GM18858 (cell line): ENCODE data around the gene SDR39U1.

ENCODE experiments used
- ATAC-seq: cut with Tn5 transposase; IDR thresholded peaks from one replicate; pipeline ENCODE4 v1.9.1; 2021; ENCODE audit not compliant: unreplicated experiment

The SDR39U1 gene

DNA sequence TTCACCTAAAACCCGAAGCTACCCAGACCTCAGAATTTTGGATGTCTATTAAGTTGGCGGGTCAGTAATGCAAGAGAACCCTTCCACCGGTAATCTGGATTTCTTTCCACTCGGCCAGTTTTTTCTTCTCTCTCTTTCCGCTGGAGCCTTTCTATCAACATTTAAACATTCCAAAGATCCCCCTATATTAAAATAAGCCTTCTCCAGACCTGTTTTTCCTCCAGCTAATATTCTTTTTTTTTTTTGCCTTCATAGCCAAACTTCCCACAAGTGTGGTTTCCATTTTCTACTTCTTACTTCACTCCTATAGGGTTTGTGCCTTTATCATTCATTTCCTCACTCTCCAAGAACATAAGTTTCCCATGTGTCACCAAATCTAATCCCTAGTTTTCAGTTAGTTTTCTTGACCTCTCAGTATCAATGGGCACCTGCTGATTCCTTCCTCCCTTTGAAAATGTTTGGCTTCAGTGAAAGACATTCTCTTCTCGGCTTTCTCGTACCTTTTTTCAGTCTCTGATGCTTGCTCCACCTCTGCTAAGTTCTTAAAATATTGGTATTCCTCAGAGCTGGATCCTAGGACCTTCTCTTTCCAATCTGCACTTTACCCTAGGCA, 583 bp upstream of the SDR39U1 start:
- no peak for ATAC-seq

DNA sequence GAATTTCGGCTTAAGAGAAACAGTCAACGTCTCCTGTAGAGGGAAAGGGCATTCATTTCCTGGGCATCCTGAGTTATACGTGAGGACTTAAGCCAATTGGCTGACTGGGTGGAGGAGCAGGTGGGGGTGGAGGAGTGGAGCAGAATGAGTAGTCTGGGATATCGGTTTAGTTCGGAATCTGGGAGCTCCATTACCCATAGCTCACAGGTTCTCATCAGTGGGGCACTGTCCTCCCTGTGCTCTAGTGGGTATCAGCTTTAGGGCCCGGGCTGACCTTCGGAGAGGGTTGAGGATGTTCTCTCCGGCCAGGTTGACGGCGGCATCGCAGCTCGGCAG, 704 bp downstream of the SDR39U1 start:
- ATAC-seq: no peak

DNA sequence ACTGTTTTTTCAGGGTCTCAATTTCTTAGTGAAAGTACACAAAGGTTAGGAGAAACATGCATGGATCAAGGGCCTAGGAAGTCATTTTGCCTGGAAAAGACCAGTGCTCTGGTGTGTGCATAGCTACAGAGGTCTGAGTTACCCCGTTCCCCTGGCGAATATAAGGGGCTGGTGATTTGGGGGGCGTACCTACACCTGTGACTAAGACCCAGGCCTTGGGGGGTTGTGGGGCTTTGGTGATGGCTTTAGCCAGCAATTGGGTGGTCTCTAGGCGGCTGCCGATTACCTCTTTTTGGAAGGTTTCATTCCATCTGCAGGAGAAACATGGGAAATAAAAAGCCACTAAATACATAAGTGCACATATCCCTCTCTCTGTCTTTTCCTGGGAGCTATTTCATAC, 1.1 kb downstream of the SDR39U1 start:
- ATAC-seq: no peak

DNA sequence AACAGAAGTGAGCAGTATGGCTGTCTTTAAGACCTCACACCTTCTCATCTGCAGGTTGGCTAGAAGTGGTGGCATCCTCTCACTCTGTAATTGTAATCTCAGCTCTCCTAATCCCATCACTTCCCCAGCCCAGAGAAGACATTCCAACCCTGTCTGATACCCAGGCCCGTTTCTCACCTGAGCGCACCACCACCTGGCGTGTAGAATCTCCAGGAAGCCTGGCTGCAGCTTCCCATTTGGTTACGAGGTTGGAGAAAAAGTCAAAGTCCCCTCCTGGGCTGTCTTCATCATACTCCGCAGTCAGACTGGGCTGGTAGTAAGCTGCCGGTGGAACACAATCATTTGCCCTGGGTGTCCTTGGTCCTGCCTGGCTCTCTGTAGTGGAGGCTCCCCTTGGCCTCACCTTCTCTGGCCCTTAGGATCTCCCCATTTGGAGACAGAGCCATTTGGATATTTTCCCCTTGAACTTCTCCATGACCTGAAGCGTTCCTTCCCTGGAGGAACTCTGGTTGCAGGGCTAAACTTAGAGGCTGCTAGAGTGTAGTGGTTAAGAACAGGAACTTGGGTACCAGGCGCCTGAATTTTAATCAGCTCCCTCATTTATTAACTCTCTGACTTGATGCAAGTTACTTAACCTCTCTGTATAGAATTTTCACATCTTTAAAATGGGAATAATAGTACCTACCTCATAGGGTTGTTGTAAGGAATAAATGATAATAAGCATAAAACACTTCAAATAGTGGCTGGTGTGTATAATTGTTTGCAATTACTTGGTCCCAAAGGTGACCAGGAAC, 1.8 kb downstream of the SDR39U1 start:
- no peak for ATAC-seq

DNA sequence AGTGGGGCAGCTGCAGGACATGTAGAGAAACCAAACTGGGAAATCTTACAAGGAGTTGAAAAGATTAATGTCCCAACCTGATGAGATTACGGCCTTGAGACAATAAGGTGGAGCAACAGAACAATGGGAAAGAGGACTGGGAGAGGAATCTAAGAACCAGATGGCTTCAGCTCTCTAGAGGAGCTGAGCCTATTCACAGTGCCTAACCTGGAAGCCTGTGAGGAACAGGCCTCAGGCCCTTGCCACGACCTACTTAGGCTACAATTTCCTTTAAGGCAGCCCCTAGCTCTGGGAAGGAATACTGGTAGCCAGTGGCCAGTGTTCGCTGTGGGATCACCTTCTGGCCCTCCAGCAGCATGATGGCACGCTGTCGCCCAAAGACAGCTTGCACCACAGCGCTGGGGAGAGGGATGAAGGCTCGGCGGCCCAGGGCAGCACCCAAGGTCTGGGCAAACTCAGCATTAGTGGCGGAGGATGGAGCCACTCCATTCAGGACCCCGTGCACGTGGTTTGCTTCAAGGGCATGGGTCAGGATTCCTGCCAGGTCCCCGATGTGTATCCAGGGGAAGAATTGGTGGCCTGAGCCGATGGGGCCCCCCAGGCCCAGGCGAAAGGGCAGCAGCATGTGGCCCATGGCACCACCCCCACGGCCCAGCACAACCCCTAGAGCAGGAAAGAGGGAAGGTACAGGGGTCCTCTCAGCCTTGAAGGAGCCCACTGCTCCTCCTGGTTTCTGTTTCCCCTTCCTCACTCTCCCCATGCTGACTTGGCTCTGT, 2.6 kb downstream of the SDR39U1 start:
- no peak for ATAC-seq

DNA sequence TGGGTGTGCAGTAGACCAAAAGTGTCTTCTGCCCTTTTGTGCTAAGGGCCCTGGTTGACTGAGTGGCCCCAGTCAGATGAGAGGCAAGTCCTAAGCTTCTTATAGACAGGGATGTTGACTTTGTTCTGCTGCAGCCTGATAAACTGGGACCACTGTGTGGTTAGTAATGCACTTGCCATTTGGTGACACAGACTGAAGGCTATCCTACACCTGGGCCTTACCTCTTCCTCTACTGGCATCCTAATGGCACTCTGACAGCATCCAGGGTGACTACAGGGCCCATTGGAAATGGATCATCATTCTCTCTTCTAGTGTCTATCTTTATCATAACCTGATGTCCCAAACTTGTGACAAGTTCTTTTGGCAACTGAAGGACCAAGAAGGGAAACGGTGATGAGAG, 3.3 kb downstream of the SDR39U1 start:
- ATAC-seq: no peak

DNA sequence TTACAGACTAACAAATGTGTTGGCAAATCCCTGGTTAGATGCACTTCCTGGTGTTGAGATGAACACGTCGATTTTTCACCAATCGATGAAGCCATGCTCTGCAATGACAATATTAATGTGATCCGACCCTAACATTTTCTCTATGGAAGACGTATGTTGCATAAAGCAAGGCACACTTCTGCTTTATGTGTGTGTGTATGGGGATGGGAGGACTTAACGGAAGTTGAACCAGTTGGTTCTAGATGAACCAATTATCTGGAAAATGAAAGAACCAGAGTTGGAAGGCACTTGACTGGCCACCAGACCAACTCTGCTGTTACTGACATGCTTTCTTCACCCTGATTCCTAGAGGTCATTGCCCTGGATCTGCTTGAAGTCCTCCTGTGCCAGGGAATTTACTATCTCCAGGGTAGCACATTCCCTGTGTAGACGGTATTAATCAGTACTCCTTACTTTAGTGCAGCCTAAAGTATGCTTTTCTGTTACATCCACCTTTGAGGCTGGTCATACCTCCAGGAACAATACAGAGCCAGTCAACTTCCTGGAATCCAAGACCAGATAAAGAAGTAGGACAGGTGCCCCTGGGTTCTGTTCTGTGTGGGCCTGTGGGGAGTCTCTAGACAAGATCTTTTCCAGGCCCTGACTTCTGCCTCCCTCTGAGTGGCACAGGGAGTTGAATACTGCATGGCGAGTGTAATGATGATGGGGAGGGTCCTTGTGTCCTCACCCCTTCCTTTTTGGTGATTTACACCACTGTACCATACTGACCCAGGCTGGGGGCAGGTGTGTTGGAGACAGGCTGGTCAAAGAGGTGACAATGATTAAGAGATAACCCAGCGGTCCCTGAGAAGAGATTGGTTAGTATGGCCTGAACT, 4.1 kb downstream of the SDR39U1 start:
- ATAC-seq: no peak

DNA sequence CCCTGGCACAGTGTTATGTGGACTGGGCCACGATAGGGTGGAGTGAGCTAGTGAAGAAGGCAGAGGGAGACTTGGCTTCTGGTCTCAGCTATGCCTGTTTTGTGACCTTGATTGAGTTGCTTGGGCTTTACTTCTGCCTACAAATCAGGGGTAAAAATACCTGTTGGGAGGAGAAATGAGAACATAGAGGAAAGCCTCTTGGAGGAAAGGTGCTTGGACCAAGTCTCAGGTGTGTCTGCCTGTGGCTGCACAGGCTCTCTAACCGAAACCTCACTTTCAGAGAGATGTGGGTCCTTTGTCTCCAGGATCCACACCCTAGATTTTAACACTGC, 4.9 kb downstream of the SDR39U1 start:
- no peak for ATAC-seq

DNA sequence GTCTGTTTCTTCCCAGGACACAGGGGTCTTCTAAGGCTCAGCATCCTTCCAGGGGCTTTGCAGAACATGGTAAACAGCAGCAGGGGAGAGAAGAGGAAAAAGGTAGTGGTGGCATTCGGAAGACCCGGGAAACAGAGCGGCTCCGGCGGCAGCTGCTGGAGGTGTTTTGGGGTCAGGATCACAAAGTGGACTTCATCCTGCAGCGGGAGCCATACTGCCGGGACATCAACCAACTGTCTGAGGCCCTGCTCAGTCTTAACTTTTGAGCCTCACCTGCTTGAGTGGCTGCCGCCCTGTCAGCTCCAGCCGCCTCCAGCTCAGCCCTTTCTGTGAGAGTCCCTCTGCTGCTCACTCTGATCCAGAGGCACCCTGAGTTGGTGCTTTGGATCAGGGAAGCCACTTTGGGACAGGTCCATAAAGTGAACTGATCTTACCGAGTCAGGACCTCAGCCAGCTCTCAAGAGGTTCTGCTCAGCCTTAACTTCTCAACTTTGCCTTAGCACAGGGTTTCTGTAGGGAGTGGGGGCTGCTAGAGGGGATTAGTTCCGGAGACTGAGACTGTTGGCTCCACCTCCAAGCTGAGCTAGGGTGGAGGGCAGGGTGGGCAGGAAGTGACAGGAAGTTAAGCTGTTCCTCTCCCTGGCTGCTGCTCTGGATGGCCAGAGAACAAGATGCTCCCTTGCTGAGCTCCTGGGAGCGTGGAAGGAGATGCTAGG, 5.4 kb downstream of the SDR39U1 start:
- ATAC-seq: no peak

DNA sequence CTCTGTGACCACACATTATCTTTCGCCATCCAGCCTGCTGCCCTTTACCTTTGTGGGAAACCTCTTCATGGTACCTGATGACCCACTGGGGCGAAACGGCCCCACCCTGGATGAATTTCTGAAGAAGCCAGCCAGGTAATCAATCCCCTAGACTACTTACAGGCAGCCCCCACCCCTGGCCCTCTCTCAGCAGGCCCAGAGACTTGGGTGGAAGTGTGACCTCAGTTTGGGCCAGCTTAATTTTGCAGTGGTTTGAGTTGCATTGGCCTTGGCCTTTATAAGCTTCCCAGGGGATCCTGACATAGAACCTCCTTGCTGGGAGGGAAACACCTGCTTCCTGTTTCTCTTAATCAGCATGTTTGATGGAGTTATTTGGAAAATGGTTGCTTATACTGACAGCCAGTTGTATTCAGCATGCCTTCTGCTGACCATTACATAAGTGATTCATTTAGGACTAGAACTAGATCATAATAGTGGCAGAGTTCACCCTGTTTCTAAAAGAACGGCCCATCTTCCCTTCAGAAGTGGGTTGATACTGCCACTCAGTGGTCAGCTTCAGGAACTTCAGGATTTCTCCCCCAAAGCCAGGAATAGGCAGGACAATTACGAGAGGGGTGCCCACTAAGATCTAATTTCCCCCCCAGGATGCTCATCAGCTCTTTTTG, 6.1 kb downstream of the SDR39U1 start:
- no peak for ATAC-seq

DNA sequence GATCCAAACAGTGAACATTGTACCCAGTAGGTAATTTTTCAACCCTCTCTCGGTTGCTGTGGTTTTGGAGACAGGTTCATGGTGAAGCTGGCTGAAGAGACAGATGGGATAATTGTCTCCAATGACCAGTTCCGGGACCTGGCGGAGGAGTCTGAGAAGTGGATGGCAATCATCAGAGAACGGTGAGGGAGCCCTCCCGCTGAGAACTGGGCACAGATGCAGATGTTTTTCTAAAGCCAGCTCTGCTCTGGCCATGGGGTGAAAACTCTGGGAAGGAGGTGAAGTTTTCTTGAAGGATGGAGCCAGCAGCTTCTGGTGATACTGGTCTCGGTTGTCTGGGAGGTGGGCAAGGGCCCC, 6.6 kb downstream of the SDR39U1 start:
- no peak for ATAC-seq

DNA sequence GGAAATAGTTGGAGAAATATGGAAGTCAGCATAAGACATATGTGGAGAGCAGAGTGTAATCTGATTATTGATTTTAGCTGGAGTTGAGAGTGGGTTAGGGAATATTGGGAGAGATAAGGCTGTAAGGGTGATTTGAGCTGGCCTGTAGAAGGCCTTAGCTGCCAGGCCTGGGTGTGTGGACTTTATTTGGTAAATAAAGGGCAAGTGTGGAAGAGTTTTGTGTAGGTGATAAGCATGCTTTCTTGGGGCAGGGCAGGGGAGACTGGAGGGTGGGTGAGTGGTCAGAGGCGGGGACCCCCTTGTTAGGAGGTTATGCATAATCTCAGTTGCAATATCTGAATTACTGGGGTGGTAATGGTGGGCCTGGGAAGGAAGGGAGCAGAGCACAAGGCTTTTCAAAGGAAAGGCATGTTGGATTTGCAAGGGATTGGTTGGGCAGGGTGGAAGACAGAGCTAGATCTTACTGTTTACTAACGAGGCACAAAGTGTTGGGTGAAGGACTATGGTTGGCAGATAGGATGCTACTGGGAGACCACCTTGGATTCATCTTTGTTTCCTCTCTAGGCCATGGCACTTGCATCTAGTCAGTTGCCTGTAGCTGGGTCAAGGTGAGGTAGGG, 7.3 kb downstream of the SDR39U1 start:
- no peak for ATAC-seq

DNA sequence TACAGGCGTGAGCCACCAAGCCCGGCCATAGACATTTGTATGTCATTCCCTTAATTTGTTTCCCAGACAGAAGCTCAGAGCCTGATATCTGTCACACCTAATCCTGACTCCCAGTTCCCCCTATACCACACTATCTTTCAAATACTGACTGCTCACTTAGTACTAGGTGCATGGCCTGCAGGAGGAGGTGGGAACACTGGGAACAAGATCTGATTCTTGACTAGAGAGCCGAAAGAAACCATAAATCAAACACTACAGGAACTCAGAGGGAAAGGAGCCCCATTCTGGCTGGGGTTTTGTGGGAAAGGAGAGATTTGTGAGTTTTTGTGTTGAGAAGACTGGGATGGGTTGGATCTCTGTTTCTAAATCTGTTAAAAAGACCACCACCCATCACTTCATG, 7.9 kb downstream of the SDR39U1 start:
- no peak for ATAC-seq

DNA sequence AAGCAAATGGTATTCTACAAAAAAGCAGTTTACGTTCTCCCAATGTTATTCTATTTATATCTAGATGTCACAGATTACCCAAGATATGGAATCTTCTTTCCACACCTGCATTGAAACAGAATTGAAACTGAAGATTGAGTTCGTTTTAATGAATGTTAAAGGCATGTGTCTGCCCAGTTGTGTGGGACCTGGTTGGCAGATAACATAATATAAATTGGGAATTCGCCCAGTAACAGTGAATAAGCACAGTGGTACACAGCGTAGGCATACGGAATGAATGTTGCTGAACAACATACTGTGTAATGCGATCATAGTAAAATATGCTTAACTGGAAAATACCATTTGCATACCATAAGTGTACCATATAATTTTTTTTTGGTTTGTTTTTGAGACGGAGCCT, 8.5 kb downstream of the SDR39U1 start:
- ATAC-seq: no peak

DNA sequence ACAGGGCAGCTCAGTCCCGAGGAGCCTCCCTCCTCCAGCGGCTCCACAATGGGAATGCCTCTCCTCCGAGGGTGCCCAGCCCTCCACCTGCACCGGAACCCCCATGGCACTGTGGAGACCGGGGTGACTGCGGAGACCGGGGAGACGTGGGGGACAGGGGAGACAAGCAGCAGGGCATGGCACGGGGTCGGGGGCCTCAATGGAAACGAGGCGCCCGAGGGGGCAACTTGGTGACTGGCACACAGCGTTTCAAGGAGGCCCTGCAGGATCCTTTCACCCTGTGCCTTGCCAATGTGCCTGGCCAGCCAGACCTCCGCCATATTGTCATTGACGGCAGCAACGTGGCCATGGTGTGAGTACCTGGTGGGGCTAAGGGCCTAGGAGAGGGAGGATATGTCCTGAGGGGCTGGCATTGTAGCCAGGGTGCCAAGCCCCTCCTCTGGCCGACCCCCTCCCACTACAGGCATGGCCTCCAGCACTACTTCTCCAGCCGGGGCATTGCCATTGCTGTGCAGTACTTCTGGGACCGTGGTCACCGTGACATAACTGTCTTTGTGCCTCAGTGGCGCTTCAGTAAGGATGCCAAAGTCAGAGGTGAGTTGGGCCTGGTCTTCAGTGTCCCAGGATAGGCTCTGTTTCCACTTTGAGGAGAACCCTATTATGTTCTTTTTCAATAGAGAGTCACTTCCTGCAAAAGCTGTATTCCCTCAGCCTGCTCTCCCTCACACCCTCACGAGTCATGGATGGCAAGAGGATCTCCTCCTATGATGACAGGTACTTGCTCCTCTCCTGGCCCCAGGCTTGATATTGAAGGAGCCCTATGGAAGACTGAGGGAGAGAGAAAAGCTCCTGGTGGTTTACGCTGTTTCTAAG, 10.1 kb downstream of the SDR39U1 start:
- ATAC-seq: no peak

DNA sequence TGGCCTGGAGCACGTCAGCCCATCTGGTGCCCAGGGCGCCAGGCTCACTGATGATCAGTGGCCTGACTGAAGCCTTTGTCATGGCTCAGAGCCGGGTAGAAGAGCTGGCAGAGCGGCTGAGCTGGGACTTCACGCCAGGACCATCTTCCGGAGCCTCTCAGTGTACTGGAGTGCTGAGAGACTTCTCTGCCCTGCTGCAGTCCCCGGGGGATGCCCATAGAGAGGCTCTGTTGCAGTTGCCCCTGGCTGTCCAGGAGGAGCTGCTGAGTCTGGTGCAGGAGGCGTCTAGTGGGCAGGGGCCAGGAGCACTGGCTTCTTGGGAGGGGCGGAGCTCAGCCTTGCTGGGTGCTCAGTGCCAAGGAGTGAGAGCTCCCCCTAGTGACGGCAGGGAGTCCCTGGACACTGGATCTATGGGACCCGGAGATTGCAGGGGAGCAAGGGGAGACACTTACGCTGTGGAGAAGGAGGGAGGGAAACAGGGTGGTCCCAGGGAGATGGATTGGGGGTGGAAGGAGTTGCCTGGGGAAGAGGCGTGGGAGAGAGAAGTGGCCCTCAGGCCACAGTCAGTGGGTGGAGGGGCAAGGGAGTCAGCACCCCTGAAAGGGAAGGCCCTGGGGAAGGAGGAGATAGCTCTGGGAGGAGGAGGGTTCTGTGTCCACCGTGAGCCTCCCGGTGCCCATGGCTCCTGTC, 10.9 kb downstream of the SDR39U1 start:
- peak; percentile 34 for ATAC-seq

DNA sequence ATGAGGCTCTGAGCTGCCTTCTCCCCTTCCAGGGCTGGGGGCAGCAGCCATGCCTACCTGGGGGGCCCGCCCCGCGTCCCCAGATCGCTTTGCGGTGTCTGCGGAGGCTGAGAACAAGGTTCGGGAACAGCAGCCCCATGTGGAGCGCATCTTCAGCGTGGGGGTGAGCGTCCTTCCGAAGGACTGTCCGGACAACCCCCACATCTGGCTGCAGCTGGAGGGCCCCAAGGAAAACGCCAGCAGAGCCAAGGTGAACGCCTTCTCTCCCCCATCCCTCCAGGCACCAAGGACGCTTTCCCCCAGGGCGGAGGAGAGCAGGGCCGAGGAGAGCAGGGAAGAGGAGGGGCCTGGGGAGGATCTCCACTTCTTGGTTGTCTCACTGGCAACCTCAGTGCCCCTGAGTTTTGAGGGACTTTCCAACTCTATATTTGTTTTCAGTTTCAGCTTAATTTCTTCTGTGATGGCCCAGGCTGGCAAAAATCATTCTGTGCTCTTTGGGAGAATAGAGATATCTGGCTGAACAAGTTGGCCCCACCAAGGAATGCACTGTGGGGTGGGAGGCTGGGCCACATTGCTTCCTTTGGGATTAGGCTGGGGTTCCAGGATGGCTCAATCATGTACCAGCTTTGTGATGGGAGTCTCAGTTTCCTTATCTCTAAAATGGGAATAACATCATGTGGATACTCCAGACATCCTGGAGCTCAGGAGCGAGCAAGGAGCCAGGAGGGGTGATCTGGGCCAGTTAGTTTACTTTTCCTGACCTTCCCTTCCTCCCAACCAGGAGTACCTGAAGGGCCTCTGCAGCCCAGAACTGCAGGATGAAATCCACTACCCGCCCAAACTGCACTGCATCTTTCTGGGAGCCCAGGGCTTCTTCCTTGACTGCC, 11.7 kb downstream of the SDR39U1 start:
- peak; percentile 34 for ATAC-seq
